HEK293 (cell line): Measurements from ENCODE around the gene BCL2.
A peak's percentile ranks its signal among the peaks of the same experiment; 100 is the strongest.

Experiments
- CTCF ChIA-PET: fragments of 350-600 bp; formaldehyde crosslinking; extraction: SDS; loops from one replicate; lab custom pipeline; 2021; ENCODE audit warnings: antibody characterized with exemption; lab: Yijun Ruan, JAX
- POLR2A ChIA-PET: fragments of 300-600 bp; formaldehyde crosslinking; extraction: SDS; loops from one replicate; lab custom pipeline; 2020; ENCODE audit warnings: antibody characterized with exemption, inconsistent platforms; lab: Yijun Ruan, JAX
- H3K27ac ChIP-seq: fragments of 200-500 bp; sonication (Bioruptor generic); 2 replicates; pipeline ENCODE4 v1.5.1; 2014; ENCODE audit warnings: low read depth, low read length, control low read depth, inconsistent platforms; ENCODE audit errors: extremely low read depth
- H3K36me3 ChIP-seq, 2 experiments: fragments of 200-500 bp in 1 of 2; sonication (Bioruptor generic) in 1 of 2; 1 replicate in 1 of 2; 2 replicates in 1 of 2; pipeline ENCODE4 v1.5.1; 2014 to 2017; ENCODE audit warnings: inconsistent platforms in 2 of 2, low read length in 2 of 2; ENCODE audit not compliant: control insufficient read depth in 2 of 2, insufficient read depth in 1 of 2
- H3K4me1 ChIP-seq: fragments of 200-500 bp; sonication (Bioruptor generic); 2 replicates; pipeline ENCODE4 v1.5.1; 2014; ENCODE audit warnings: mild to moderate bottlenecking, low read length, inconsistent platforms; ENCODE audit not compliant: control insufficient read depth, insufficient read depth
- H3K4me3 ChIP-seq: 2 replicates; pipeline ENCODE4 v1.5.1; 2011; ENCODE audit warnings: low read depth, mild to moderate bottlenecking, control low read depth, low read length, moderate library complexity
- H3K9me3 ChIP-seq: fragments of 200-500 bp; sonication (Bioruptor generic); 2 replicates; pipeline ENCODE4 v1.5.1; 2014; ENCODE audit warnings: low read depth, low read length, inconsistent platforms; ENCODE audit not compliant: control insufficient read depth, insufficient read depth
- BCL11A ChIP-seq: fragments of 450-650 bp; formaldehyde crosslinking; IDR thresholded peaks from 2 replicates; pipeline ENCODE4 v1.5.1; 2016; ENCODE audit warnings: low read depth, missing biosample characterization, missing genetic modification characterization
- BCL6B ChIP-seq: fragments of 450-650 bp; formaldehyde crosslinking; IDR thresholded peaks from 2 replicates; pipeline ENCODE4 v1.5.1; 2017; ENCODE audit warnings: missing biosample characterization, missing genetic modification characterization
- FEZF1 ChIP-seq: fragments of 450-650 bp; formaldehyde crosslinking; IDR thresholded peaks from 2 replicates; pipeline ENCODE4 v1.5.1; 2016; ENCODE audit warnings: missing biosample characterization, missing genetic modification characterization
- KLF16 ChIP-seq: fragments of 450-650 bp; formaldehyde crosslinking; IDR thresholded peaks from 2 replicates; pipeline ENCODE4 v1.5.1; 2017; ENCODE audit warnings: missing biosample characterization, missing genetic modification characterization
- KLF17 ChIP-seq: fragments of 450-650 bp; formaldehyde crosslinking; IDR thresholded peaks from 2 replicates; pipeline ENCODE4 v1.5.1; 2016; ENCODE audit warnings: missing biosample characterization, missing genetic modification characterization
- MYNN ChIP-seq: fragments of 450-650 bp; formaldehyde crosslinking; IDR thresholded peaks from 2 replicates; pipeline ENCODE4 v1.5.1; 2016; ENCODE audit warnings: missing biosample characterization, missing genetic modification characterization, borderline replicate concordance
- SP2 ChIP-seq: fragments of 450-650 bp; formaldehyde crosslinking; IDR thresholded peaks from 2 replicates; pipeline ENCODE4 v1.5.1; 2016; ENCODE audit warnings: missing biosample characterization, missing genetic modification characterization
- WT1 ChIP-seq: fragments of 450-650 bp; formaldehyde crosslinking; IDR thresholded peaks from 2 replicates; pipeline ENCODE4 v1.5.1; 2016; ENCODE audit warnings: missing biosample characterization, missing genetic modification characterization
- ZFHX2 ChIP-seq: fragments of 450-650 bp; formaldehyde crosslinking; conservative IDR thresholded peaks from 2 replicates; pipeline ENCODE4 v1.5.1; 2016; ENCODE audit warnings: missing biosample characterization, missing genetic modification characterization
- ZFP3 ChIP-seq: fragments of 450-650 bp; formaldehyde crosslinking; IDR thresholded peaks from 2 replicates; pipeline ENCODE4 v1.5.1; 2016; ENCODE audit warnings: low read depth, missing biosample characterization, missing genetic modification characterization
- ZFP69B ChIP-seq: fragments of 450-650 bp; formaldehyde crosslinking; IDR thresholded peaks from 2 replicates; pipeline ENCODE4 v1.5.1; 2016; ENCODE audit warnings: missing biosample characterization, missing genetic modification characterization
- ZIC2 ChIP-seq: fragments of 450-650 bp; formaldehyde crosslinking; IDR thresholded peaks from 2 replicates; pipeline ENCODE4 v1.5.1; 2016; ENCODE audit warnings: missing biosample characterization, missing genetic modification characterization
- ZNF398 ChIP-seq: fragments of 450-650 bp; formaldehyde crosslinking; IDR thresholded peaks from 2 replicates; pipeline ENCODE4 v1.5.1; 2017; ENCODE audit warnings: missing biosample characterization, missing genetic modification characterization
- ZNF473 ChIP-seq: fragments of 450-650 bp; formaldehyde crosslinking; IDR thresholded peaks from 2 replicates; pipeline ENCODE4 v1.5.1; 2017; ENCODE audit warnings: missing biosample characterization, missing genetic modification characterization
- ZNF560 ChIP-seq: fragments of 450-650 bp; formaldehyde crosslinking; IDR thresholded peaks from 2 replicates; pipeline ENCODE4 v1.5.1; 2017; ENCODE audit warnings: missing biosample characterization, missing genetic modification characterization, borderline replicate concordance
- ZNF600 ChIP-seq: fragments of 450-650 bp; formaldehyde crosslinking; IDR thresholded peaks from 2 replicates; pipeline ENCODE4 v1.5.1; 2016; ENCODE audit warnings: missing biosample characterization, missing genetic modification characterization
- ZNF677 ChIP-seq: fragments of 450-650 bp; IDR thresholded peaks from 2 replicates; pipeline ENCODE4 v1.5.0; 2018; ENCODE audit warnings: missing biosample characterization, mild to moderate bottlenecking, missing genetic modification characterization, moderate library complexity
- ZNF692 ChIP-seq: fragments of 450-650 bp; formaldehyde crosslinking; IDR thresholded peaks from 2 replicates; pipeline ENCODE4 v1.5.1; 2016; ENCODE audit warnings: missing biosample characterization, missing genetic modification characterization

BCL2 gene

DNA sequence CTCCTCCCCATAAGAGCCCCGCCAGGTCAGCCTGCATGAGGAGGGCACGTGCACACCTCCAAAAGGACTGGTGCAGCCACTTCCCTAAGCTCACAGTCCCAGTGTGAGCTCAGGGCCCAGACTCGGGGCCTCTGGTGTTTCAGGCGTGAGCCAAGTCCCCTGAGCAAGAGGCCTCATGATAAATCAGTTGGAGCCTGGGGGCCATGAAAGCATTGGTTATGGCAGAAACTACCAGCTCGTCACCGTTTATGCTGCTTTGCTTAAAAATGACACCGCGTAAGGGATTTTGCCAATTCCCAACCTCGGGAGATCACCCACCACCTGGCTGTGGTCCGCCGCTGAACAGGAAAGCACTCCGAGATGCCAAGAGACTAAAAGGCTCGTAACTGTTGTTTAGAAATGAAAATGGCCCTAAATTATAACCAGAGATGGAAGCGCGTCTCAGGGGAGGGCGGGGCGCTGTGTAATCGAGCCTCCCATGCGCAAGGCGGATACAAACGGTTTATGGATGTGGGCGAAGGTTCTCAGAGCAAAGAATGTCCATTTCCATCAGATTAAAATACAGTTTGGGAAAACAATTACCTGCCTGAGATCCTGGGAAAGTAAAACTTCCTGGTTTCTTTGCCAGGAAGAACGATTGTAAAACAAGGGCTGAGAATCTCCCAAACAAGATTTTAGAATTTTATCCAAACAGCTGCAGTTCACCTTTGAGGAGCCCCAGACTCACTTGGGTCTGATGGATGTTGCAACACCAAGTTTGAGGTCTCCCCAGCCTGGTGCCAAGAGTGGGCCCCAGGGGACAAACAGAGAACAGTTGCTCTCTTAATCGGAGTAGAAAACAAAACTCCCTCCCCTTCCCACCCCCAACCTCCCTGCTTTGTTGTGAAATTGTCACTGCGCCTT is 141.4 kb downstream of the BCL2 start:
- H3K9me3 ChIP-seq = no peaks in the 10 kb centered on the region; the same call in 1 of the 2 replicates
- no peak overlapping the region for H3K4me3 ChIP-seq
- H3K27ac ChIP-seq = no peak overlapping the region
- H3K36me3 ChIP-seq = no peaks in the 10 kb centered on the region
- peak; percentile 94 for TF ChIP-seq ZNF692 (tag by site-specific recombination)
- TF ChIP-seq KLF17 = no peak
- TF ChIP-seq ZFP69B = peak; percentile 94
- no peak for TF ChIP-seq ZFP3 (tag by site-specific recombination)
- TF ChIP-seq BCL6B (tag by site-specific recombination) = no peak
- peak; percentile 79 for TF ChIP-seq ZNF398 (tag by site-specific recombination)
- peak; percentile 51 for TF ChIP-seq FEZF1
- TF ChIP-seq WT1 (tag by site-specific recombination) = peak; percentile 55; the same call in 1 of the 2 replicates
- peak; percentile 23; the same call in 1 of the 2 replicates for TF ChIP-seq ZIC2
- ChIA-PET POLR2A (no interaction called here), CTCF (no interaction called here)
- H3K4me1 ChIP-seq = peaks cover 10% of the 10 kb centered on the region

GRCh38 chr18:63177259-63177658 is 142.3 kb downstream of the BCL2 start:
- TF ChIP-seq ZFHX2 (tag by site-specific recombination) (no peak), KLF16 (tag by site-specific recombination) (no peak), MYNN (tag by site-specific recombination) (no peak), ZNF560 (tag by site-specific recombination) (no peak), SP2 (tag by site-specific recombination) (no peak), ZNF600 (no peak), BCL11A (tag by site-specific recombination) (no peak), ZNF677 (tag by site-specific recombination) (no peak), ZNF473 (tag by site-specific recombination) (no peak)
- ChIA-PET CTCF (no interaction called here), POLR2A (no interaction called here)
- Histone ChIP-seq H3K27ac (no peak overlapping the region), H3K4me1 (peaks cover 6% of the 10 kb centered on the region), H3K9me3 (no peaks in the 10 kb centered on the region; the same call in 1 of the 2 replicates), H3K36me3 (no peaks in the 10 kb centered on the region), H3K4me3 (no peak overlapping the region)
